H9 (cell line): Measurements from ENCODE around the gene MAP7. TPM values are rescaled to one million over a fixed set of nuclear protein-coding genes. Genes with fewer than 3 reads are reported as not detected.

ENCODE experiments used
- DNase-seq: peaks from one replicate; pipeline ENCODE4 v3.0.0-alpha.2; 2017
- H2AFZ ChIP-seq: one replicate; pipeline ENCODE4 v1.6.1; 2013; ENCODE audit warnings: mild to moderate bottlenecking, low read length, control low read depth, moderate library complexity
- H2AK5ac ChIP-seq: 2 replicates; pipeline ENCODE4 v1.6.1; 2013; ENCODE audit warnings: low read length, control low read depth, mixed read lengths; ENCODE audit not compliant: insufficient read length
- H2BK120ac ChIP-seq: one replicate; pipeline ENCODE4 v1.6.1; 2013; ENCODE audit warnings: low read depth, mild to moderate bottlenecking, low read length, control low read depth, inconsistent platforms; ENCODE audit not compliant: poor library complexity, severe bottlenecking
- H2BK12ac ChIP-seq: 2 replicates; pipeline ENCODE4 v1.6.1; 2013; ENCODE audit warnings: low read length, control low read depth, mixed read lengths, low read depth; ENCODE audit not compliant: insufficient read length
- H2BK15ac ChIP-seq: 2 replicates; pipeline ENCODE4 v1.6.1; 2013; ENCODE audit warnings: low read depth, low read length, control low read depth
- H2BK20ac ChIP-seq: one replicate; pipeline ENCODE4 v1.6.1; 2013; ENCODE audit warnings: low read depth, mild to moderate bottlenecking, low read length, control low read depth, inconsistent platforms; ENCODE audit not compliant: poor library complexity, severe bottlenecking
- H2BK5ac ChIP-seq: 2 replicates; pipeline ENCODE4 v1.6.1; 2013; ENCODE audit warnings: low read length, control low read depth, mixed read lengths; ENCODE audit not compliant: insufficient read length
- H3K14ac ChIP-seq: 2 replicates; pipeline ENCODE4 v1.6.1; 2013; ENCODE audit warnings: low read length, control low read depth; ENCODE audit not compliant: insufficient read depth
- H3K18ac ChIP-seq: 2 replicates; pipeline ENCODE4 v1.6.1; 2013; ENCODE audit warnings: low read depth, mild to moderate bottlenecking, mixed read lengths, low read length, control low read depth; ENCODE audit not compliant: insufficient read length
- H3K23ac ChIP-seq: 2 replicates; pipeline ENCODE4 v1.6.1; 2013; ENCODE audit warnings: low read length, control low read depth, mixed read lengths, low read depth; ENCODE audit not compliant: insufficient read length
- H3K23me2 ChIP-seq: 2 replicates; pipeline ENCODE4 v1.6.1; 2013; ENCODE audit warnings: low read depth, mild to moderate bottlenecking, mixed read lengths, low read length, control low read depth; ENCODE audit not compliant: insufficient read length, poor library complexity, severe bottlenecking
- H3K27ac ChIP-seq: 2 replicates; pipeline ENCODE4 v1.5.1; 2013; ENCODE audit warnings: low read length, control low read depth, mixed read lengths, low read depth; ENCODE audit not compliant: insufficient read length
- H3K27me3 ChIP-seq: 2 replicates; pipeline ENCODE4 v1.6.1; 2013; ENCODE audit warnings: low read length, control low read depth, inconsistent platforms; ENCODE audit not compliant: insufficient read depth
- H3K4ac ChIP-seq: 2 replicates; pipeline ENCODE4 v1.6.1; 2013; ENCODE audit warnings: low read depth, mild to moderate bottlenecking, control low read depth, inconsistent platforms, low read length, moderate library complexity
- H3K4me1 ChIP-seq: 2 replicates; pipeline ENCODE4 v1.6.1; 2013; ENCODE audit warnings: low read length, control low read depth, inconsistent platforms; ENCODE audit not compliant: insufficient read depth
- H3K4me2 ChIP-seq: 2 replicates; pipeline ENCODE4 v1.6.1; 2013; ENCODE audit warnings: low read length, control low read depth, mixed read lengths; ENCODE audit not compliant: insufficient read length, insufficient read depth
- H3K56ac ChIP-seq: 2 replicates; pipeline ENCODE4 v1.6.1; 2013; ENCODE audit warnings: low read depth, mild to moderate bottlenecking, mixed read lengths, low read length, control low read depth; ENCODE audit not compliant: insufficient read length
- H3K79me1 ChIP-seq: 2 replicates; pipeline ENCODE4 v1.6.1; 2013; ENCODE audit warnings: low read depth, mild to moderate bottlenecking, moderate library complexity, low read length, control low read depth, inconsistent platforms; ENCODE audit not compliant: insufficient read depth, poor library complexity, severe bottlenecking
- H3K79me2 ChIP-seq: 2 replicates; pipeline ENCODE4 v1.6.1; 2013; ENCODE audit warnings: low read length, control low read depth, inconsistent platforms; ENCODE audit not compliant: insufficient read depth
- H3K9ac ChIP-seq: 2 replicates; pipeline ENCODE4 v1.6.1; 2013; ENCODE audit warnings: low read length, control low read depth, mixed read lengths; ENCODE audit not compliant: insufficient read length; ENCODE audit errors: extremely low read depth
- H3K9me3 ChIP-seq: one replicate; pipeline ENCODE4 v1.6.1; 2013; ENCODE audit warnings: low read depth, low read length, inconsistent platforms; ENCODE audit not compliant: control insufficient read depth
- H3T11ph ChIP-seq: one replicate; pipeline ENCODE4 v1.6.1; 2013; ENCODE audit warnings: mild to moderate bottlenecking, low read length, control low read depth, inconsistent platforms
- H4K20me1 ChIP-seq: one replicate; pipeline ENCODE4 v1.6.1; 2013; ENCODE audit not compliant: control insufficient read depth, insufficient read length, insufficient read depth
- H4K5ac ChIP-seq: 2 replicates; pipeline ENCODE4 v1.6.1; 2013; ENCODE audit warnings: low read depth, mild to moderate bottlenecking, mixed read lengths, low read length, control low read depth; ENCODE audit not compliant: insufficient read length
- H4K8ac ChIP-seq: replicated peaks from 2 replicates; pipeline ENCODE4 v1.6.1; 2013; ENCODE audit warnings: low read length, control low read depth, mixed read lengths, low read depth; ENCODE audit not compliant: insufficient read length
- H4K91ac ChIP-seq: 2 replicates; pipeline ENCODE4 v1.6.1; 2013; ENCODE audit warnings: low read depth, mild to moderate bottlenecking, moderate library complexity, mixed read lengths, low read length, control low read depth; ENCODE audit not compliant: insufficient read length
- H3K27ac Mint-ChIP-seq, 3 experiments: 2 replicates in 2 of 3; 3 replicates in 1 of 3; pipeline ENCODE4 v1.8.0; 2020 to 2021; ENCODE audit warnings: mixed read lengths in 3 of 3, mild to moderate bottlenecking in 1 of 3, moderate library complexity in 1 of 3
- H3K27me3 Mint-ChIP-seq: 2 replicates; pipeline ENCODE4 v1.8.0; 2021; ENCODE audit warnings: low read depth, mild to moderate bottlenecking, moderate library complexity, mixed read lengths
- H3K36me3 Mint-ChIP-seq, 3 experiments: 2 replicates in 2 of 3; 3 replicates in 1 of 3; pipeline ENCODE4 v1.8.0; 2020 to 2021; ENCODE audit warnings: low read depth in 3 of 3, mixed read lengths in 3 of 3; ENCODE audit not compliant: insufficient read depth in 1 of 3
- H3K4me1 Mint-ChIP-seq, 2 experiments: 2 replicates each; pipeline ENCODE4 v1.8.0; 2020; ENCODE audit warnings: mixed read lengths in 2 of 2
- H3K4me3 Mint-ChIP-seq, 2 experiments: 2 replicates in 1 of 2; 3 replicates in 1 of 2; pipeline ENCODE4 v1.8.0; 2020 to 2021; ENCODE audit warnings: mild to moderate bottlenecking in 2 of 2, mixed read lengths in 2 of 2, moderate library complexity in 1 of 2
- H3K9me3 Mint-ChIP-seq, 2 experiments: 2 replicates in 1 of 2; 3 replicates in 1 of 2; pipeline ENCODE4 v1.8.0; 2020; ENCODE audit warnings: mild to moderate bottlenecking in 2 of 2, mixed read lengths in 2 of 2, moderate library complexity in 1 of 2
- CTCF ChIP-seq: fragments of 200-600 bp; sonication (generic); conservative IDR thresholded peaks from 3 replicates; pipeline ENCODE4 v1.8.0; 2021; ENCODE audit warnings: antibody characterized with exemption, mild to moderate bottlenecking
- WGBS: extraction: QIAGEN DNeasy Blood & Tissue Kit; methylation state at CpG from one replicate; pipeline ENCODE4 v1.1.7; 2013; ENCODE audit warnings: missing lambda C conversion rate, low lambda C conversion rate, mixed read lengths; ENCODE audit not compliant: insufficient read length; ENCODE audit errors: extremely low coverage; 5-methylcytosine and 5-hydroxymethylcytosine counted together
- total RNA-seq: library from RNA; stranded (reverse); gene quantifications from 2 replicates; pipeline ENCODE4 v1.2.1, GENCODE V29; 2021

The MAP7 gene
- total RNA-seq, 1 experiment from 2014 or later: 51.1 TPM

DNA sequence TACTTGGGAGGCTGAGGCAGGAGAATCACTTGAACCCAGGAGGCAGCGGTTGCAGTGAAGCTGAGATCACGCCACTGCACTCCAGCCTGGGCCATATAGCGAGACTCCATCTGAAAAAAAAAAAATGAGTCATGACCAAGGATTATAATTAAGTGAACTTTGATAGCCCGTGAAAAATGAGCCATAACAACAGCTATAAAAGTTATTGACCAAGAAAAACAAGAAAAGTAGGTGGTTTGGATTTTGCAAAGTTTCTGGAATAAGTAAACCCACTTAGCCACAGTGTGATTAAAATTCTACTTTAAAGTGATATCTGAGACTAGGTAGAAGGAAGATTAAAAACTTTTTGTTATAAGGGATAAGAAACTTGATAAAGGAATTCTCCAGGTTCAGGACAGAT, 234.6 kb downstream of the MAP7 start:
- Histone ChIP-seq H3K4me1 (no peaks in the 10 kb centered on the region), H3K56ac (no peak overlapping the region), H3K9me3 (no peaks in the 10 kb centered on the region), H4K20me1 (no peaks in the 10 kb centered on the region), H2BK120ac (no peak overlapping the region), H4K8ac (no peak overlapping the region), H2BK15ac (no peak overlapping the region), H3K23me2 (no peaks in the 10 kb centered on the region), H3K9ac (no peak overlapping the region), H2AK5ac (no peak overlapping the region), H3K18ac (no peak overlapping the region), H4K5ac (no peak overlapping the region), H3K79me2 (no peaks in the 10 kb centered on the region), H3K4me2 (no peak overlapping the region), H4K91ac (no peak overlapping the region), H2BK12ac (no peak overlapping the region), H2AFZ (no peak overlapping the region), H3K27me3 (no peaks in the 10 kb centered on the region), H3K4ac (no peak overlapping the region), H3K79me1 (no peaks in the 10 kb centered on the region), H2BK5ac (no peak overlapping the region), H3K23ac (no peak overlapping the region), H3K27ac (no peak overlapping the region), H3K14ac (no peak overlapping the region), H2BK20ac (no peak overlapping the region), H3T11ph (no peak overlapping the region)
- Mint-ChIP-seq H3K4me3 (no peak overlapping the region), H3K36me3 (no peaks in the 10 kb centered on the region), H3K4me1 (peaks cover 0 to 2% of the 10 kb centered on the region in 2 experiments; a peak in 1 of 4 replicates), H3K27me3 (no peaks in the 10 kb centered on the region; the same call in 1 of the 2 replicates), H3K27ac (no peak overlapping the region; a peak in 1 of 7 replicates), H3K9me3 (no peaks in the 10 kb centered on the region)
- DNase-seq: no peak
- no CpG with 5 or more reads among the region's 4 CpGs for WGBS
- TF ChIP-seq CTCF: no peak
